ENCODE results near the gene ISOC1. TPM values are rescaled to one million over a fixed set of nuclear protein-coding genes. Genes with fewer than 3 reads are reported as not detected.
A peak's percentile ranks its signal among the peaks of the same experiment; 100 is the strongest.

ISOC1 gene
- total and polyA plus RNA-seq, 8 donors = 22.7 to 51.6 (median 41.7) TPM

GRCh38 chr5:129082225-129083136 is 12.1 kb upstream of the ISOC1 start:
- Histone ChIP-seq H3K4me3 (no peak overlapping the region), H3K27me3 (peaks cover 0 to 5% of the 10 kb centered on the region in 2 donors), H3K9me3 (no peaks in the 10 kb centered on the region), H3K27ac (no peak overlapping the region), H3K4me1 (no peaks in the 10 kb centered on the region), H3K36me3 (no peaks in the 10 kb centered on the region)
- ATAC-seq (no peak), DNase-seq (no peak)
- intact Hi-C loops (cut with DNase I) = no loop called here
- TF ChIP-seq CTCF (IDR thresholded peaks at IDR 0.05) = no peak

- no peak for TF ChIP-seq CTCF (IDR thresholded peaks at IDR 0.05)
- peaks cover 0 to 16% of the 10 kb centered on the region in 2 donors for H3K4me1 ChIP-seq
- intact Hi-C loops (cut with DNase I) = no loop called here
- H3K4me3 ChIP-seq = peak overlapping the region; percentile 75 to 93
- peak overlapping the region; percentile 84 to 87 for H3K27ac ChIP-seq
- H3K9me3 ChIP-seq = no peaks in the 10 kb centered on the region
- H3K36me3 ChIP-seq = no peaks in the 10 kb centered on the region
- H3K27me3 ChIP-seq = no peaks in the 10 kb centered on the region
- ATAC-seq (peak; percentile 73), DNase-seq (peak; percentile 73 to 90 (median 80))
Observed at GRCh38 chr5:129094924-129095899, 663 bp downstream of the ISOC1 start.

- peak overlapping the region in 1 of 2 donors; percentile 75 for H3K4me3 ChIP-seq
Observed at GRCh38 chr5:129096382-129096991, 1.9 kb downstream of the ISOC1 start.

GRCh38 chr5:129097498-129098296 is 3.1 kb downstream of the ISOC1 start:
- no peak for TF ChIP-seq CTCF (IDR thresholded peaks at IDR 0.05)
- Histone ChIP-seq H3K4me1 (peaks cover 0 to 16% of the 10 kb centered on the region in 2 donors), H3K4me3 (no peak overlapping the region), H3K36me3 (no peaks in the 10 kb centered on the region), H3K27ac (no peak overlapping the region), H3K9me3 (no peaks in the 10 kb centered on the region), H3K27me3 (no peaks in the 10 kb centered on the region)
- ATAC-seq (no peak), DNase-seq (no peak)
- intact Hi-C loops (cut with DNase I) = no loop called here

More at GRCh38 chr5:129096382-129096991, 1.9 kb downstream of the ISOC1 start:
- H3K36me3 ChIP-seq = no peaks in the 10 kb centered on the region
- H3K27ac ChIP-seq = no peak overlapping the region
- intact Hi-C loops (cut with DNase I) = no loop called here
- no peaks in the 10 kb centered on the region for H3K27me3 ChIP-seq
- H3K9me3 ChIP-seq = no peaks in the 10 kb centered on the region
- DNase-seq (no peak), ATAC-seq (no peak)
- no peak for TF ChIP-seq CTCF (IDR thresholded peaks at IDR 0.05)
- H3K4me1 ChIP-seq = peaks cover 0 to 16% of the 10 kb centered on the region in 2 donors

Measured in left lung (tissue), 10 donors.